GM21717 (cell line): ENCODE measurements around the gene CSNK1G3.
"Not testable (repeated sequence)": the region's sequence is repeated elsewhere in the genome, so short reads cannot be mapped to it uniquely, and the experiment has no call there.

ENCODE experiments used
- ATAC-seq: cut with Tn5 transposase; IDR thresholded peaks from one replicate; pipeline ENCODE4 v1.9.1; 2021; ENCODE audit warnings: mild to moderate bottlenecking, moderate library complexity; ENCODE audit not compliant: unreplicated experiment

Gene CSNK1G3

GRCh38 chr5:123511648-123512605 is at the start of gene CSNK1G3:
Gene CSNK1G3, plus strand, starts transcription at chr5:123512177. Its CDS starts 33,487 bp downstream, at chr5:123545664.
- ATAC-seq, result peak; percentile 97

- ATAC-seq, result not testable (repeated sequence)
Measured at GRCh38 chr5:123466839-123467238, 45.1 kb upstream of the CSNK1G3 start.

- ATAC-seq, result no peak
Measured at GRCh38 chr5:123471385-123471784, 40.6 kb upstream of the CSNK1G3 start.

GRCh38 chr5:123472150-123472924 is 39.6 kb upstream of the CSNK1G3 start:
- no peak for ATAC-seq

- ATAC-seq, result no peak
Measured at GRCh38 chr5:123474228-123474627, 37.7 kb upstream of the CSNK1G3 start.

GRCh38 chr5:123476731-123477130 is 35.2 kb upstream of the CSNK1G3 start:
- no peak for ATAC-seq

GRCh38 chr5:123478546-123478945 is 33.4 kb upstream of the CSNK1G3 start:
- ATAC-seq, result no peak

- ATAC-seq, result no peak
Measured at GRCh38 chr5:123482258-123482657, 29.7 kb upstream of the CSNK1G3 start.

GRCh38 chr5:123483446-123484077 is 28.4 kb upstream of the CSNK1G3 start:
- ATAC-seq, result no peak

GRCh38 chr5:123485275-123485674 is 26.7 kb upstream of the CSNK1G3 start:
- ATAC-seq, result no peak

- no peak for ATAC-seq
Measured at GRCh38 chr5:123486951-123487655, 24.9 kb upstream of the CSNK1G3 start.

GRCh38 chr5:123490974-123491373 is 21.0 kb upstream of the CSNK1G3 start:
- no peak for ATAC-seq

- not testable (repeated sequence) for ATAC-seq
Measured at GRCh38 chr5:123495211-123495610, 16.8 kb upstream of the CSNK1G3 start.

- ATAC-seq, result no peak
Measured at GRCh38 chr5:123496892-123497291, 15.1 kb upstream of the CSNK1G3 start.

GRCh38 chr5:123500471-123500870 is 11.5 kb upstream of the CSNK1G3 start:
- no peak for ATAC-seq

GRCh38 chr5:123502120-123502519 is 9.9 kb upstream of the CSNK1G3 start:
- ATAC-seq, result no peak

GRCh38 chr5:123503299-123503698 is 8.7 kb upstream of the CSNK1G3 start:
- no peak for ATAC-seq

GRCh38 chr5:123505633-123506032 is 6.3 kb upstream of the CSNK1G3 start:
- no peak for ATAC-seq

GRCh38 chr5:123508441-123508840 is 3.5 kb upstream of the CSNK1G3 start:
- no peak for ATAC-seq

- no peak for ATAC-seq
Measured at GRCh38 chr5:123511290-123511647, 708 bp upstream of the CSNK1G3 start.
